Coronary artery (tissue), 2 donors: ENCODE results near the gene ZG16.
A peak's percentile ranks its signal among the peaks of the same experiment; 100 is the strongest.

ENCODE experiments used
- DNase-seq: peaks from one replicate; pipeline ENCODE4 v3.0.0-alpha.2; 2017; ENCODE audit warnings: low spot score
- H3K27ac ChIP-seq, 2 donors: fragments of 200-600 bp; sonication (generic); one replicate each; pipeline ENCODE4 v1.5.1; 2016 to 2019
- H3K4me3 ChIP-seq: fragments of 200-600 bp; sonication (generic); 2 replicates; pipeline ENCODE4 v1.5.1; 2016; ENCODE audit warnings: mild to moderate bottlenecking, moderate library complexity
- TF ChIP-seq, protein P1 (sequence below): fragments of 200-600 bp; sonication (generic); IDR thresholded peaks from one replicate; pipeline ENCODE4 v1.5.1; 2019; ENCODE audit warnings: antibody characterized with exemption

The ZG16 gene

GRCh38 chr16:29805232-29806098 is 27.4 kb downstream of the ZG16 start:
- peak overlapping the region; percentile 80 for H3K4me3 ChIP-seq
- DNase-seq, result peak; percentile 99
- peak overlapping the region; percentile 95 to 98 for H3K27ac ChIP-seq
- TF ChIP-seq, protein P1, sequence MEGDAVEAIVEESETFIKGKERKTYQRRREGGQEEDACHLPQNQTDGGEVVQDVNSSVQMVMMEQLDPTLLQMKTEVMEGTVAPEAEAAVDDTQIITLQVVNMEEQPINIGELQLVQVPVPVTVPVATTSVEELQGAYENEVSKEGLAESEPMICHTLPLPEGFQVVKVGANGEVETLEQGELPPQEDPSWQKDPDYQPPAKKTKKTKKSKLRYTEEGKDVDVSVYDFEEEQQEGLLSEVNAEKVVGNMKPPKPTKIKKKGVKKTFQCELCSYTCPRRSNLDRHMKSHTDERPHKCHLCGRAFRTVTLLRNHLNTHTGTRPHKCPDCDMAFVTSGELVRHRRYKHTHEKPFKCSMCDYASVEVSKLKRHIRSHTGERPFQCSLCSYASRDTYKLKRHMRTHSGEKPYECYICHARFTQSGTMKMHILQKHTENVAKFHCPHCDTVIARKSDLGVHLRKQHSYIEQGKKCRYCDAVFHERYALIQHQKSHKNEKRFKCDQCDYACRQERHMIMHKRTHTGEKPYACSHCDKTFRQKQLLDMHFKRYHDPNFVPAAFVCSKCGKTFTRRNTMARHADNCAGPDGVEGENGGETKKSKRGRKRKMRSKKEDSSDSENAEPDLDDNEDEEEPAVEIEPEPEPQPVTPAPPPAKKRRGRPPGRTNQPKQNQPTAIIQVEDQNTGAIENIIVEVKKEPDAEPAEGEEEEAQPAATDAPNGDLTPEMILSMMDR, result no peak

- H3K4me3 ChIP-seq, result peak within 1 kb of the TSS; percentile 80
- TF ChIP-seq, protein P1, result no peak
- peak within 1 kb of the TSS; percentile 95 to 98 for H3K27ac ChIP-seq
- no peak for DNase-seq
Observed at GRCh38 chr16:29806099-29806579, 28.1 kb downstream of the ZG16 start, which contains the start of gene MAZ. MAZ (plus strand) TSS chr16:29806529; CDS start chr16:29806702, 173 bp downstream.

DNA sequence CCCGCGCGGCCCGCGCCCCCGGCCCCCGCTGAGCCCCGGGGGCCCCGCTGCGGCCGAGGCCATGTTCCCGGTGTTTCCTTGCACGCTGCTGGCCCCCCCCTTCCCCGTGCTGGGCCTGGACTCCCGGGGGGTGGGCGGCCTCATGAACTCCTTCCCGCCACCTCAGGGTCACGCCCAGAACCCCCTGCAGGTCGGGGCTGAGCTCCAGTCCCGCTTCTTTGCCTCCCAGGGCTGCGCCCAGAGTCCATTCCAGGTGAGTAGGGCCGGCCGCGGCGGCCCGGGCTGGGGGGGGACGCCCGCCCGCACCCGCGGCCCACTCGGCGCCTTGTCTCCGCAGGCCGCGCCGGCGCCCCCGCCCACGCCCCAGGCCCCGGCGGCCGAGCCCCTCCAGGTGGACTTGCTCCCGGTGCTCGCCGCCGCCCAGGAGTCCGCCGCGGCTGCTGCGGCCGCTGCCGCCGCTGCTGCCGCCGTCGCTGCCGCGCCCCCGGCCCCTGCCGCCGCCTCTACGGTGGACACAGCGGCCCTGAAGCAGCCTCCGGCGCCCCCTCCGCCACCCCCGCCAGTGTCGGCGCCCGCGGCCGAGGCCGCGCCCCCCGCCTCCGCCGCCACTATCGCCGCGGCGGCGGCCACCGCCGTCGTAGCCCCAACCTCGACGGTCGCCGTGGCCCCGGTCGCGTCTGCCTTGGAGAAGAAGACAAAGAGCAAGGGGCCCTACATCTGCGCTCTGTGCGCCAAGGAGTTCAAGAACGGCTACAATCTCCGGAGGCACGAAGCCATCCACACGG is 28.8 kb downstream of the ZG16 start:
- DNase-seq, result peak; percentile 84
- TF ChIP-seq, protein P1, result no peak
- Histone ChIP-seq H3K4me3 (peak overlapping the region; percentile 80), H3K27ac (peak overlapping the region; percentile 95 to 98)

DNA sequence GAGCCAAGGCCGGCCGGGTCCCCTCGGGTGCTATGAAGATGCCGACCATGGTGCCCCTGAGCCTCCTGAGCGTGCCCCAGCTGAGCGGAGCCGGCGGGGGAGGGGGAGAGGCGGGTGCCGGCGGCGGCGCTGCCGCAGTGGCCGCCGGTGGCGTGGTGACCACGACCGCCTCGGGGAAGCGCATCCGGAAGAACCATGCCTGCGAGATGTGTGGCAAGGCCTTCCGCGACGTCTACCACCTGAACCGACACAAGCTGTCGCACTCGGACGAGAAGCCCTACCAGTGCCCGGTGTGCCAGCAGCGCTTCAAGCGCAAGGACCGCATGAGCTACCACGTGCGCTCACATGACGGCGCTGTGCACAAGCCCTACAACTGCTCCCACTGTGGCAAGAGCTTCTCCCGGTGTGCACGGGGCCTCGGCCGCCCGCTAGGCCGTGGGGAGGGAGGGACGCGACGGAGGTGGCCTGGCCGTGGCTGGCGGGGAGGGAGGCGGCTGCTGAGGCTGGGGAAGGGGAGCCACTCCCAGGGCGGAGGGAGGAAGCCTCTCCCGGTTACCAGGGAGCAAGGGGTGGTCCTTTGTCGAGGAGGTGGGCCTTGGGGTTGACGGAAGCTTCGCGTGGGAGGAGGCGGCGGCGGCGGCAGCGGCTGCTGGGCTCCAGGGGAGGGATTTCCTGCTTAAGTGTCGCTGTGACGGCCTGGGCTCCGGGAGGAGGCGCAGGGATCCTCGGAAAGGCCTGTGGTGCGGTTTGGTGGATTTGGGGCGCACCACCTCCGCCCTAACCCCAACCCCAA is 29.6 kb downstream of the ZG16 start:
- Histone ChIP-seq H3K27ac (peak overlapping the region; percentile 95 to 98), H3K4me3 (peak overlapping the region; percentile 80)
- TF ChIP-seq, protein P1, result no peak
- peak; percentile 94 for DNase-seq

- DNase-seq, result no peak
- TF ChIP-seq, protein P1, result no peak
- Histone ChIP-seq H3K27ac (peak overlapping the region; percentile 95 to 98), H3K4me3 (peak overlapping the region; percentile 80)
Observed at GRCh38 chr16:29808219-29808900, 30.3 kb downstream of the ZG16 start.
